Hematopoietic multipotent progenitor cell treated with erythropoietin and hydrocortisone succinate and interleukin-3 and kit ligand, for 15 days (in vitro differentiated cells): ENCODE data around the gene PLEKHB2.
"Not testable (repeated sequence)": the region's sequence is repeated elsewhere in the genome, so short reads cannot be mapped to it uniquely, and the experiment has no call there.

Experiments used
- DNase-seq: peaks from one replicate; pipeline ENCODE4 v3.0.0-alpha.2; 2015; ENCODE audit warnings: low spot score

The PLEKHB2 gene

DNA sequence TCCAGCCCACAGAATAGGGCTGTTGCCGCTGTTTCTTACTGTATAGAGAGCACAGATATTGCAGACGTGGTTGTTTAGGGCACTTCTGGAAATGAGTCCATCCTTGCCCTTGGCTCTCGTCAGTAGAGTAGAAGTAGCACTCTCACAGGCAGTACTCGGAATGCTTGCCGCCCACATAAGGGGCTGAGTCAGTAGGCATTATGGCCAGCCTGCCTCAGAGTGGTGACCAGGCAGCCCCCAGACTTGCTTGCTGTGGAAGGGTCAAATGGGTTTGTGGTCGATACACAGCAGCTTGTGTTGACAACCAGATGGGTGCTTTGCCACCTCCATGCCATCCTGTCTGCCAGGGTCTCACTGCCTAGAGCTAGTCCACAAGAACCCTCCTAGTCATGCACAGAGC lies 38.7 kb downstream of the PLEKHB2 start:
- DNase-seq, result no peak

GRCh38 chr2:131145040-131145439 lies 39.9 kb downstream of the PLEKHB2 start:
- no peak for DNase-seq

DNA sequence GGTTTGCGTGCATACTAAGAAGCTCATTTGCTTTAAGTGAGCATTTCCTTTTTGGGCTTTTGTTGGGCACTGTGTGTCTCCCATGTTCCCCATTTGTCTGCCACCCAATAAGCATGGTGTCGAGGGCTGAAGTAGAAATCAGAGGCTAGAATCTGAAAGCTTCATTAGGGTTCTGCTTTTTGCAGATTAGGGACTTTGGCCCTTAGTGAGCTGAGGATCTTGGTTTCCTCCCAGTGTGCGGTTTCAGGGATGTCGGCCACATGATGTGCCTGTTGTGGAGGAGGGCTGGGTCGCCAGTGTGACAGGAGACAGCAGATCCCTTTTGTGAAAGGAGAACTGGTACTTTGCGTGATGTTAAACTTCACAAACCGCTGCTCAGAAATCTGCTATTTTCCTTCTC lies 41.1 kb downstream of the PLEKHB2 start:
- no peak for DNase-seq

DNA sequence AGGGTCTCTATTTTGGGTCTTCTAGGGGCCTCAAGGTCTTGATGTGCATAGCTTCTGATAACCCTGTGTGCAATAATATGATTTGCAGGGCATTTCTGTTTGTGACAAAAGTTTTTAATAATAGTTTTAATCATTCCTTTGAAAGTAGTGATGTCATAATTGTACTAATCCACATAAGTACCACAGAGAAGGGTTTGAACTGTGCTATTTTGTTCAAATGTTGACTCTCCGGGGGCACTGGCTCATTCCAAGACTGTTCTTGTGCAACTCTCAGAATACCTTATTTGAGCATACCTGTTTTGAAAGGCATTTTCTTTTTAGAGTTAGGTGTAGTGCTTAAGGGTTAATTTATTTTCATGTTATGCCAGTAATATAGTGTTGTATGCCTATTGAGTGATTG lies 41.6 kb downstream of the PLEKHB2 start:
- DNase-seq, result no peak

- no peak for DNase-seq
These were observed 43.3 kb downstream of the PLEKHB2 start for GRCh38 chr2:131148426-131148825.

DNA sequence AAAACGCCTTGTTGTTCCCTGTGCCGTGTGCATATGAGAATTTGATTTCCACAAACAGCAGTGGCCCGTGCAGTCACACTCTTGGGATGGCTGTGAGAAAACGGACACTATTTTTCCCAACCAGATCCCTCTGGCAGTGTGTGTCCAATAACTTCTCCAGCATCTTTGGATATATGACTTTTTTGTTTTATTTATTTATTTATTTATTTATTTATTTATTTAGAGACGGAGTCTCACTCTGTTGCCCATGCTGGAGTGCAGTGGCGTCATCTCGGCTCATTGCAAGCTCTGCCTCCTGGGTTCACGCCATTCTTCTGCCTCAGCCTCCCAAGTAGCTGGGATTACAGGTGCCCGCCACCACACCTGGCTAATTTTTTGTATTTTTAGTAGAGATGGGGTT lies 45.0 kb downstream of the PLEKHB2 start:
- DNase-seq, result not testable (repeated sequence)

GRCh38 chr2:131151398-131151797 lies 46.3 kb downstream of the PLEKHB2 start:
- DNase-seq, result no peak

DNA sequence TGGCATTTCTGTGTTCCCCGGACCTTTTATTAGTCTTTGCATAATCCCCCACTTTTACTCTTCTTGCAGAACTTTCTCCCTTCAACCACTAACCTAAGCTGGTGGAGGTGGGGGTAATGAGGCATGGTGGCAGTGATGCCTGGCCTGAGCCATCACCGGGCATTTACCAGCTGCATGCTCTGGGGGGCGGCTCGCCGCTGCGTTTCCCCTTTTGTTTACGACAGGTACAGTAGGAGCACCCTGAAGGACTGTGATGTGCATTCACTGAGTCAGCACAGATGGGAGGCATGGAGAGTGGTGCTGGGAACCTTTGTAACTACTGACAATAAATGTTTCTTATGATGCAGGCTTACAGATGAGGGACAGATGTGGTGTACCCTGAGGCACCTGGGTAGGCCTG lies 46.9 kb downstream of the PLEKHB2 start:
- DNase-seq, result no peak

- DNase-seq, result no peak
These were observed 48.4 kb downstream of the PLEKHB2 start for GRCh38 chr2:131153529-131153928.

DNA sequence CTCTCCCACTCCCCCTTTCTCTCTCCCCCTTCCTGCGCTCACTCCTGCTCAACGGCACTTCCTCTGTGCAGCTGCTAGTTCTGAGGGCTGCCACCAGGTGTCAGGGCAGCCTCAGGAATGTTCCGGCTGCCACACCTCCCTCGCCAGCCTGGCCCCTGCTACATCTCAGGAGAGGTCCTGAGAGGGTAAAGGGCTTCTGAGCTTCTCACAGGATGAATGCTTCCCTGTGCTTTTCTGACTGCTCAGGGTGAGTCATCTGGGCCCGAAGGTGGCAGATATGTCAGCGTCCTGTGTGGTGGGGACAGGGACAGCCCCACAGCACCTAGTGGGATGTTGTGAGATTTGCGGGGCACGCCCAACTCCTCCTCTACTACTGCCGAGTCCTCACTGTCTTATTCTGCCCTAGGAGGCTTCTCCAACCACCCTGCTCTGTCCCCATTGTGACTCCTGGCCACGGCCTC lies 49.0 kb downstream of the PLEKHB2 start:
- DNase-seq, result peak; percentile 64

DNA sequence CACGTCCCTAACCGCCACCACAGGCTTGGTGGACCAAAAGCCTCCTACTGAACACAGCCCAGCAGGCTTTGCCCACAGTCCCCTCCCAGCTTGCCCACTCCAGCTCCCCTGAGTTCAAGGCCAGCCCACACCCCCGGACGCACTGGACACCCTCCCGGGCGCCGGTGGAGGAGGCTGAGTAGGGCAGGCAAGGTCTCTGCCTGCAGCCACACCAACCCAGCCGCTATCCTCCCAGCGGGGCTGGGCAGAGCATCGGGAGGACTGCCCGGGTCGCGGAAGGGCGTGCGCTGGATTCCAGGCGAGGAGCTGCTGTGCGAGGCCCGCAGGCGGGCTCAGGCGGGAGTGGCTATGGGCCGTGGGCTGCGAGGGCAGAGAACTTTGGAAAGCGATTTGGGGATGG lies 49.5 kb downstream of the PLEKHB2 start:
- no peak for DNase-seq

DNA sequence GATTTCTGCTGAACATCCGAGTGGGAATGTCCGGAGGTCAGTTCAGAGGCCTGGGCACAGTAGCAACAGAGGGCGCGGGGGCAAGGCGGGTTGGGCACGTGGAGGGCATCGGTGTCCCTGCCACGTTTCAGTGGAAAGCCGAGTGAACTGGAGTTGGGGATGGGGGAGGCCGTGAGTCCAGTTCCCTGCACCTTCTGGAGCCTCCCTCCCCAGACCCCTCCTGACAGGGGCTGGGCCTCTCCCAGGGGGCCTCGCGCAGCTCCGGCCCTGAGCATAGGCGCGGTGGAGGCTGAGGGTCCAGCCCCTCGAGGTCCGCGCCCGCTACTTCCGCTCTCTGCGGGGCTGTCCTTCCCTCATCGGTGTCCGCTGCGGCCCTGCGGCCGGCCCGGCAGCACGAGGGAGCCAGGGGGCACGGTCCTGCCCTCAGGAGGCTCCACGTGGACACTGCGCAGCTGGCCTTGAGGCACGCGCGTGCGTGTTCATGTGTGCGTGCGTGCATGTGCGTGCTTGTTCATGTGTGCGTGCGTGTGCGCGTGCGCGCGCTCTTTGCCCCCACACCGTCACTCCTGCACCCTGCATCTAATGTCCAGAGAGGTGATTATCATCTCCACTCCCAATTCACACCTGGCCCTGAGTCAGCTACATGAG lies 50.2 kb downstream of the PLEKHB2 start:
- DNase-seq, result no peak

DNA sequence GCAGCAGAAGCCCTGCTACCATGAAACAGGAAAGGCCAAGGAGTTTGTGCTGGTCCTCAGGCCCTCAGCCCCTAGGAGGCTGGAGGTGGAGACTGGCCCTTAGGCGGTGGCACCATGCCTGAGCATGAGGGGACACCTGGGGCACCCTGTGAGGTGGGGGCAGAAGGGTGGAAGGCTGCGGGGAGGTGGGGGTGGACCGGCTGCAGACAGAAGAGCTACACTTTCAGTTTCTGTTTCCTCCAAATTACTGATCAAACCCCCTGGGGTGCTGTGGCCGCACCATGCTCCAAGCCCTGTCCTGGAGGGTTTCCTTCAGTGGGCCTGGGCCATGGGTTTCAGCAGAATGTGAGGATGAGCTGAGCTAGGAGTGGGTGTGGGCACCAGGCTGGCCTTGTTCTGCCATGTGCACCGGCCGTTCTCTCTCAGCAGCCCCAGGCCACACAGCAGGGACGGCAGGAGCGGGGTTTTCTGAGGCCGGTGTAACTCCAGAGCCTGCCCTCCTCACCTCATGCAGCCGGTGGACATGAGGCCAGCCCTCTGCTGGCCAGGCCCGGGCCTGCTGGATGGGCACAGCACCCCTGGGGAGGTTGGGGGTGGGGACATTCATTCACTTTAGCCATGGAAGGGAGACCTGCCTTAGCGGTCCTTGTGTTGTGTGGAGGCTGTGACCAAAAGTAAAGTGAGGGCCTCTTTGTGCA lies 51.5 kb downstream of the PLEKHB2 start:
- no peak for DNase-seq

GRCh38 chr2:131165562-131165961 lies 60.4 kb downstream of the PLEKHB2 start:
- DNase-seq, result not testable (repeated sequence)

DNA sequence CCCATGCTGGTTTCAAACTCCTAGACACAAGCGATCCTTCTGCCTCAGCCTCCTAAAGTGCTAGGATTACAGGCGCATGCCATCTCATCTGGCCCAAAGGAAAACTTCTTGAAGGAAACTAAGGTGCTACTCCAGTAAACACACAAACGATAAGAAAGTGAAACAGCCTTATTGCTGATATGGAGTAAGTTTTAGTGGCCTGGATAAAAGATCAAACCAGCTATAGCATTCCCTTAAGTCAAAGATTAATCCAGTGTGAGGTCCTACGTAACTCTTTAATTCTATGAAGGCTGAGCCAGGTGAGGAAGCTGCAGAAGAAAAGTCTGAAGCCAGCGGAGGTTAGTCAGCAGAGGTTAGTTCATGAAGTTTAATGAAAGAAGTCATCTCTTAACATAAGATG lies 63.4 kb downstream of the PLEKHB2 start:
- no peak for DNase-seq

DNA sequence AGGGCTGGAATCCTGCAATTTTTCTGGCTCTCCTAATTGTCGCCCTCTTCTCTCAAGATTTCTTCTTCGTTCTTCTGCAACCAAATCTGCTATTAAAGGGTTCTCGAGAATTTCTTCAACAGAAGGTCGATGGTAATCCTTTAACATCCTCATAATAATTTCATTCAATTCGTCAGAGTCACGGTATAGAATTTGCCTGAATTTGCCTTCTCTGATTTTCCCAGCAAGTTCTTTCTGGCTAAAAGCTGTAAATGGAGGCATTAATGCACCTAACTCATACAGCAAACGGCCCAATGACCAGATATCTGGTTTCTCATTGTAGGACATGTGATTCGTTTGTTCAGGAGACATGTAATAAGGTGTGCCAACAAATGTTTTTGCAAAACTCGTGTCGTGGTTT lies 72.9 kb downstream of the PLEKHB2 start:
- DNase-seq, result not testable (repeated sequence)

- DNase-seq, result not testable (repeated sequence)
These were observed 73.7 kb downstream of the PLEKHB2 start for GRCh38 chr2:131178721-131179418.

- not testable (repeated sequence) for DNase-seq
These were observed 76.3 kb downstream of the PLEKHB2 start for GRCh38 chr2:131181451-131181850.

- peak; percentile 60 for DNase-seq
These were observed 88.3 kb downstream of the PLEKHB2 start for GRCh38 chr2:131193421-131193820.

DNA sequence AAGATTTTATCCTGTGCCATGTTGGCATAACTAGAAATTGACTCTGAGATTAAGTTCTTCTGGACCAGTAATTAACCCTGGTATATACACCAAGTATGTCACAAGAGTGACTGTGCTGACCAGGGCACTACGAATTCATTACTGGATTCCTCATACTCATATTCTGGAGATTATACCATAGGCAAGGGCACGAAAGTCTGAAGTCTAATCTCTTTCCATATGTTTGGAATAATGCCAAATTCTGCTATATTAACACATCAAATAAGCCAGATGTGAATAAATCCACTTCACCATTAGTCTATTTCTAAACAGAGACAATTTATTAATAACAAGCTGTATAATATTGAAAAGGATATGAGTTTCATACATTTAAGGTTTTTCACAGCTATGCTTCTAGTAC lies 91.0 kb downstream of the PLEKHB2 start:
- peak; percentile 76 for DNase-seq
